ENCODE measurements around the gene MACROD2.
"Not testable (repeated sequence)": the region's sequence is repeated elsewhere in the genome, so short reads cannot be mapped to it uniquely, and the experiment has no call there.

The MACROD2 gene

GRCh38 chr20:14921513-14921912 lies 926.2 kb downstream of the MACROD2 start:
- H3K36me3 ChIP-seq (ENCODE audit: control insufficient read depth, insufficient read depth, low read length), result no peaks in the 10 kb centered on the region
- H3K4me3 ChIP-seq (replicated peaks; ENCODE audit: low read depth, low read length), result no peak overlapping the region
- DNase-seq (ENCODE audit: extremely low read depth, insufficient read length), result no peak
- TF ChIP-seq CTCF (IDR thresholded peaks at IDR 0.05; ENCODE audit: insufficient read depth, low read length, poor library complexity, severe bottlenecking), result no peak
- no peaks in the 10 kb centered on the region for H3K27me3 ChIP-seq (replicated peaks; ENCODE audit: control insufficient read depth, insufficient read depth, low read length)

- no peak for DNase-seq (ENCODE audit: extremely low read depth, insufficient read length)
- H3K36me3 ChIP-seq (ENCODE audit: control insufficient read depth, insufficient read depth, low read length), result no peaks in the 10 kb centered on the region
- no peaks in the 10 kb centered on the region for H3K27me3 ChIP-seq (replicated peaks; ENCODE audit: control insufficient read depth, insufficient read depth, low read length)
- no peak overlapping the region for H3K4me3 ChIP-seq (replicated peaks; ENCODE audit: low read depth, low read length)
- TF ChIP-seq CTCF (IDR thresholded peaks at IDR 0.05; ENCODE audit: insufficient read depth, low read length, poor library complexity, severe bottlenecking), result no peak
Measured at GRCh38 chr20:14922503-14923267, 927.4 kb downstream of the MACROD2 start.

- H3K36me3 ChIP-seq (ENCODE audit: control insufficient read depth, insufficient read depth, low read length), result no peaks in the 10 kb centered on the region
- H3K27me3 ChIP-seq (replicated peaks; ENCODE audit: control insufficient read depth, insufficient read depth, low read length), result no peaks in the 10 kb centered on the region
- H3K4me3 ChIP-seq (replicated peaks; ENCODE audit: low read depth, low read length), result no peak overlapping the region
- no peak for TF ChIP-seq CTCF (IDR thresholded peaks at IDR 0.05; ENCODE audit: insufficient read depth, low read length, poor library complexity, severe bottlenecking)
- DNase-seq (ENCODE audit: extremely low read depth, insufficient read length), result no peak
Measured at GRCh38 chr20:14924433-14924832, 929.1 kb downstream of the MACROD2 start.

- H3K27me3 ChIP-seq (replicated peaks; ENCODE audit: control insufficient read depth, insufficient read depth, low read length), result no peaks in the 10 kb centered on the region
- H3K4me3 ChIP-seq (replicated peaks; ENCODE audit: low read depth, low read length), result no peak overlapping the region
- no peak for TF ChIP-seq CTCF (IDR thresholded peaks at IDR 0.05; ENCODE audit: insufficient read depth, low read length, poor library complexity, severe bottlenecking)
- H3K36me3 ChIP-seq (ENCODE audit: control insufficient read depth, insufficient read depth, low read length), result no peaks in the 10 kb centered on the region
- no peak for DNase-seq (ENCODE audit: extremely low read depth, insufficient read length)
Measured at GRCh38 chr20:14925300-14925699, 930.0 kb downstream of the MACROD2 start.

- not testable (repeated sequence) for H3K36me3 ChIP-seq (ENCODE audit: control insufficient read depth, insufficient read depth, low read length); H3K27me3 ChIP-seq (replicated peaks; ENCODE audit: control insufficient read depth, insufficient read depth, low read length); DNase-seq (ENCODE audit: extremely low read depth, insufficient read length); H3K4me3 ChIP-seq (replicated peaks; ENCODE audit: low read depth, low read length)
Measured at GRCh38 chr20:14926436-14926835, 931.1 kb downstream of the MACROD2 start.

- DNase-seq (ENCODE audit: extremely low read depth, insufficient read length), result no peak
- Histone ChIP-seq H3K4me3 (replicated peaks; ENCODE audit: low read depth, low read length) (no peak overlapping the region), H3K36me3 (ENCODE audit: control insufficient read depth, insufficient read depth, low read length) (no peaks in the 10 kb centered on the region), H3K27me3 (replicated peaks; ENCODE audit: control insufficient read depth, insufficient read depth, low read length) (no peaks in the 10 kb centered on the region)
- no peak for TF ChIP-seq CTCF (IDR thresholded peaks at IDR 0.05; ENCODE audit: insufficient read depth, low read length, poor library complexity, severe bottlenecking)
Measured at GRCh38 chr20:14928083-14928482, 932.8 kb downstream of the MACROD2 start.

Measured in GM06990 (cell line).